ENCODE results near the gene CERS5.

- TF ChIP-seq CTCF (IDR thresholded peaks at IDR 0.05) = no peak
- TF ChIP-seq POLR2A (IDR thresholded peaks at IDR 0.05) = no peak
- TF ChIP-seq EP300 (IDR thresholded peaks at IDR 0.05) = no peak
Observed at GRCh38 chr12:50110762-50111351, 56.3 kb downstream of the CERS5 start.
